ENCODE data around the gene RNU6-1.

GRCh38 chr15:67832031-67832551, 7.8 kb downstream of the RNU6-1 start:
- TF ChIP-seq CTCF (IDR thresholded peaks at IDR 0.05) (peak; percentile 75), SIN3A (IDR thresholded peaks at IDR 0.05; ENCODE audit: borderline replicate concordance, insufficient read depth, low read depth, low read length) (no peak), POLR2AphosphoS5 (IDR thresholded peaks at IDR 0.05; ENCODE audit: low read depth, low read length) (no peak), REST (IDR thresholded peaks at IDR 0.05; ENCODE audit: insufficient read depth in 1 of 2, low read depth in 2 of 2, low read length in 1 of 2) (no peak)
